HCT116 (cell line): ENCODE measurements around the gene IL36RN. TPM values are rescaled to one million over a fixed set of nuclear protein-coding genes. Genes with fewer than 3 reads are reported as not detected.

Experiments
- ATAC-seq: fragments of 200-7000 bp; cut with Tn5 transposase; 2 replicates; pipeline ENCODE4 v1.9.1; 2020; ENCODE audit warnings: mild to moderate bottlenecking, moderate library complexity
- BruUV-seq: library from RNA; stranded (reverse); fragments of 400-500 nt; replicated peaks from 2 replicates; lab custom pipeline; 2021; lab: Mats Ljungman, UMichigan
- CTCF ChIA-PET: fragments of 300-600 bp; sonication (Branson Sonifier 250); formaldehyde crosslinking; loops from one replicate; lab custom pipeline; 2021; ENCODE audit warnings: antibody characterized with exemption; lab: Charles Lee
- POLR2A ChIA-PET: fragments of 300-600, 350-600 bp; sonication (Branson Sonifier 250); formaldehyde crosslinking; loops from one replicate; lab custom pipeline; 2021; ENCODE audit warnings: antibody characterized with exemption; lab: Charles Lee
- RAD21 ChIA-PET, 2 experiments: fragments of 300-600 bp; sonication (Branson Sonifier 250); formaldehyde crosslinking; loops; one replicate each; lab custom pipeline; 2023; ENCODE audit warnings: low total read pairs in 2 of 2; ENCODE audit not compliant: uncharacterized antibody in 2 of 2, unreplicated experiment in 2 of 2, low non-redundant PET in 1 of 2; lab: Charles Lee
- DNase-seq: peaks from one replicate; pipeline ENCODE4 v3.0.0-alpha.2; 2010; ENCODE audit warnings: low read depth, low spot score
- H2AFZ ChIP-seq: fragments of 200-600 bp; shearing (Covaris generic), sonication (generic); 2 replicates; pipeline ENCODE4 v1.6.1; 2017; ENCODE audit warnings: low read depth, mixed run types, mixed read lengths, antibody characterized with exemption, low read length; ENCODE audit not compliant: poor library complexity, severe bottlenecking
- H3K27ac ChIP-seq: 2 replicates; pipeline ENCODE4 v1.5.1; 2012; ENCODE audit warnings: low read depth, low read length
- H3K27me3 ChIP-seq: fragments of 200-600 bp; sonication (generic); 2 replicates; pipeline ENCODE4 v1.6.1; 2016; ENCODE audit warnings: mixed run types, low read length, mixed read lengths; ENCODE audit not compliant: insufficient read depth
- H3K36me3 ChIP-seq, 2 experiments: fragments of 200-500 bp in 1 of 2; fragments of 200-600 bp in 1 of 2; sonication (Bioruptor generic) in 1 of 2; sonication (generic) in 1 of 2; 2 replicates each; pipeline versions ENCODE4 v1.5.1 to v1.6.1; 2014 to 2016; ENCODE audit warnings: low read length in 2 of 2, inconsistent platforms in 1 of 2, mixed read lengths in 1 of 2, mixed run types in 1 of 2; ENCODE audit not compliant: insufficient read depth in 2 of 2, control insufficient read depth in 1 of 2
- H3K4me1 ChIP-seq, 2 experiments: fragments of 200-600 bp in 1 of 2; sonication (generic) in 1 of 2; 2 replicates each; pipeline versions ENCODE4 v1.5.1 to v1.6.1; 2012 to 2017; ENCODE audit warnings: low read length in 2 of 2, inconsistent platforms in 1 of 2, mild to moderate bottlenecking in 1 of 2, mixed read lengths in 1 of 2, mixed run types in 1 of 2, moderate library complexity in 1 of 2; ENCODE audit not compliant: insufficient read depth in 2 of 2, control insufficient read depth in 1 of 2
- H3K4me2 ChIP-seq: fragments of 200-600 bp; sonication (generic); 2 replicates; pipeline ENCODE4 v1.6.1; 2017; ENCODE audit warnings: mixed run types, low read length, mixed read lengths
- H3K4me3 ChIP-seq, 2 experiments: fragments of 200-600 bp in 1 of 2; sonication (generic) in 1 of 2; replicated peaks in 1 of 2; 2 replicates each; pipeline ENCODE4 v1.5.1; 2011 to 2016; ENCODE audit warnings: low read length in 2 of 2, control low read depth in 1 of 2, low read depth in 1 of 2, mild to moderate bottlenecking in 1 of 2, mixed read lengths in 1 of 2, mixed run types in 1 of 2
- H3K79me2 ChIP-seq: fragments of 200-600 bp; sonication (generic); 2 replicates; pipeline ENCODE4 v1.6.1; 2017; ENCODE audit warnings: mild to moderate bottlenecking, mixed run types, low read length, moderate library complexity, mixed read lengths; ENCODE audit not compliant: insufficient read depth
- H3K9ac ChIP-seq: fragments of 200-600 bp; sonication (generic); 2 replicates; pipeline ENCODE4 v1.6.1; 2016; ENCODE audit warnings: low read length, mixed read lengths
- H3K9me2 ChIP-seq: fragments of 200-600 bp; sonication (generic), shearing (Covaris generic); 2 replicates; pipeline ENCODE4 v1.6.1; 2017; ENCODE audit warnings: mixed run types, mild to moderate bottlenecking, moderate library complexity; ENCODE audit not compliant: insufficient read depth
- H3K9me3 ChIP-seq, 2 experiments: fragments of 200-500 bp in 1 of 2; fragments of 200-600 bp in 1 of 2; sonication (Bioruptor generic) in 1 of 2; sonication (generic) in 1 of 2; 2 replicates each; pipeline ENCODE4 v1.6.1; 2014 to 2017; ENCODE audit warnings: low read length in 2 of 2, mixed read lengths in 2 of 2, inconsistent platforms in 1 of 2, low read depth in 1 of 2, mild to moderate bottlenecking in 1 of 2, mixed run types in 1 of 2, moderate library complexity in 1 of 2; ENCODE audit not compliant: control insufficient read depth in 1 of 2, insufficient read depth in 1 of 2
- H4K20me1 ChIP-seq: fragments of 200-600 bp; sonication (generic), shearing (Covaris generic); 2 replicates; pipeline ENCODE4 v1.6.1; 2017; ENCODE audit warnings: mixed run types, mild to moderate bottlenecking, moderate library complexity; ENCODE audit not compliant: insufficient read depth
- CEBPB ChIP-seq: IDR thresholded peaks from 2 replicates; pipeline ENCODE4 v1.6.1; 2012; ENCODE audit warnings: low read depth
- EZH2 ChIP-seq: fragments of 200-600 bp; sonication (generic); IDR thresholded peaks from 2 replicates; pipeline ENCODE4 v1.6.1; 2017; ENCODE audit warnings: antibody characterized with exemption, mixed run types
- EZH2phosphoT487 ChIP-seq: fragments of 200-600 bp; IDR thresholded peaks from 2 replicates; pipeline ENCODE4 v1.6.1; 2018; ENCODE audit warnings: antibody characterized with exemption, borderline replicate concordance
- FOSL1 ChIP-seq: IDR thresholded peaks from 2 replicates; pipeline ENCODE4 v1.6.1; 2012; ENCODE audit warnings: low read depth
- RAD21 ChIP-seq: IDR thresholded peaks from 2 replicates; pipeline ENCODE4 v1.6.1; 2012; ENCODE audit warnings: low read depth, mild to moderate bottlenecking
- SIN3A ChIP-seq: IDR thresholded peaks from 2 replicates; pipeline ENCODE4 v1.6.1; 2012; ENCODE audit warnings: low read depth
- SRF ChIP-seq: IDR thresholded peaks from 2 replicates; pipeline ENCODE4 v1.6.1; 2012; ENCODE audit warnings: low read depth
- TCF7L2 ChIP-seq: IDR thresholded peaks from 2 replicates; pipeline ENCODE4 v1.7.0; 2011; ENCODE audit warnings: borderline replicate concordance, inconsistent platforms; ENCODE audit not compliant: insufficient read depth, insufficient read length; ENCODE audit errors: extremely low read depth
- YY1 ChIP-seq: IDR thresholded peaks from 2 replicates; pipeline ENCODE4 v1.6.1; 2011; ENCODE audit warnings: low read length, low read depth, moderate library complexity, mild to moderate bottlenecking; ENCODE audit not compliant: insufficient replicate concordance; ENCODE audit errors: extremely low read depth
- ZNF274 ChIP-seq: fragments of 200-500 bp; sonication (Bioruptor generic); IDR thresholded peaks from 2 replicates; pipeline ENCODE4 v1.6.1; 2014; ENCODE audit warnings: mild to moderate bottlenecking, low read depth, low read length, inconsistent platforms
- intact Hi-C: fragments of 100-400 bp; cut with micrococcal nuclease; formaldehyde crosslinking; loops from 2 replicates; pipeline ENCODE4 v1.10.0; 2022
- total RNA-seq: library from RNA; stranded (reverse); gene quantifications from one replicate; pipeline ENCODE4 v1.2.1, GENCODE V29; 2021; ENCODE audit not compliant: unreplicated experiment
- TF ChIP-seq, protein P1 (sequence below): IDR thresholded peaks from 2 replicates; pipeline ENCODE4 v1.6.1; 2012; ENCODE audit warnings: low read depth
- TF ChIP-seq, protein P2 (sequence below), 3 experiments: fragments of 200-600 bp in 1 of 3; sonication (generic) in 1 of 3; IDR thresholded peaks in 2 of 3; conservative IDR thresholded peaks in 1 of 3; 2 replicates each; pipeline ENCODE4 v1.5.1; 2012 to 2017; ENCODE audit warnings: low read depth in 2 of 3, low read length in 2 of 3, antibody characterized with exemption in 1 of 3, borderline replicate concordance in 1 of 3, control low read depth in 1 of 3, mild to moderate bottlenecking in 1 of 3, mixed read lengths in 1 of 3, mixed run types in 1 of 3, moderate library complexity in 1 of 3; ENCODE audit not compliant: insufficient read depth in 1 of 3
- TF ChIP-seq, protein P3 (sequence below): IDR thresholded peaks from 2 replicates; pipeline ENCODE4 v1.6.1; 2012
- TF ChIP-seq, protein P4 (sequence below): IDR thresholded peaks from 2 replicates; pipeline ENCODE4 v1.6.1; 2012

IL36RN gene
- total RNA-seq, 1 experiment from 2014 or later, result not detected

DNA sequence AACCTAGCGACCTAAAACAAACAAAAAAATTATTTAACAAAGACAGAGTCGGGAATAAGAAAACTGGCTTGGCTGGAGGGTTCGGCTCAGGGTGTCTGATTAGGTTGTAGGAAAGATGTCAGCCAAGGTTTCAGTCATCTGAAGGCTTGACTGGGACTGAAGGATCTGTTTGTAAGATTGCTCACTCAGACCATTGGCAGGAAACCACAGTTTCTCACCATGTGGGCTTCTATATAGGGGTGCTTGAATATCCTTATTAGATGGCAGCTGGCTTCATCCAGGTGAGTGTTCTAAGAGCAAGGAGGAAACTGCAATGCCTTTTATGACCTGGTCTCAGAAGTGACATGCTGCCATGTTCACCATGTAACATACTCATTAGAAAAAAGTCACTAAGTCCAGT is 5.3 kb upstream of the IL36RN start:
- no peak overlapping the region for H2AFZ ChIP-seq
- ChIA-PET POLR2A (no interaction called here), RAD21 (no interaction called here), CTCF (no interaction called here)
- H3K4me2 ChIP-seq, result no peak overlapping the region
- H3K4me1 ChIP-seq, result peaks cover 0 to 4% of the 10 kb centered on the region in 2 experiments; a peak in 1 of 4 replicates
- BruUV-seq, result no TSS peak
- H3K9me3 ChIP-seq, result no peaks in the 10 kb centered on the region
- H3K36me3 ChIP-seq, result no peaks in the 10 kb centered on the region
- no peak overlapping the region for H3K4me3 ChIP-seq
- ATAC-seq (no peak), DNase-seq (no peak)
- no peaks in the 10 kb centered on the region for H3K9me2 ChIP-seq
- TF ChIP-seq CEBPB, result no peak
- no peak for TF ChIP-seq SRF
- no peak for TF ChIP-seq YY1
- no peak for TF ChIP-seq RAD21
- TF ChIP-seq, protein P1, sequence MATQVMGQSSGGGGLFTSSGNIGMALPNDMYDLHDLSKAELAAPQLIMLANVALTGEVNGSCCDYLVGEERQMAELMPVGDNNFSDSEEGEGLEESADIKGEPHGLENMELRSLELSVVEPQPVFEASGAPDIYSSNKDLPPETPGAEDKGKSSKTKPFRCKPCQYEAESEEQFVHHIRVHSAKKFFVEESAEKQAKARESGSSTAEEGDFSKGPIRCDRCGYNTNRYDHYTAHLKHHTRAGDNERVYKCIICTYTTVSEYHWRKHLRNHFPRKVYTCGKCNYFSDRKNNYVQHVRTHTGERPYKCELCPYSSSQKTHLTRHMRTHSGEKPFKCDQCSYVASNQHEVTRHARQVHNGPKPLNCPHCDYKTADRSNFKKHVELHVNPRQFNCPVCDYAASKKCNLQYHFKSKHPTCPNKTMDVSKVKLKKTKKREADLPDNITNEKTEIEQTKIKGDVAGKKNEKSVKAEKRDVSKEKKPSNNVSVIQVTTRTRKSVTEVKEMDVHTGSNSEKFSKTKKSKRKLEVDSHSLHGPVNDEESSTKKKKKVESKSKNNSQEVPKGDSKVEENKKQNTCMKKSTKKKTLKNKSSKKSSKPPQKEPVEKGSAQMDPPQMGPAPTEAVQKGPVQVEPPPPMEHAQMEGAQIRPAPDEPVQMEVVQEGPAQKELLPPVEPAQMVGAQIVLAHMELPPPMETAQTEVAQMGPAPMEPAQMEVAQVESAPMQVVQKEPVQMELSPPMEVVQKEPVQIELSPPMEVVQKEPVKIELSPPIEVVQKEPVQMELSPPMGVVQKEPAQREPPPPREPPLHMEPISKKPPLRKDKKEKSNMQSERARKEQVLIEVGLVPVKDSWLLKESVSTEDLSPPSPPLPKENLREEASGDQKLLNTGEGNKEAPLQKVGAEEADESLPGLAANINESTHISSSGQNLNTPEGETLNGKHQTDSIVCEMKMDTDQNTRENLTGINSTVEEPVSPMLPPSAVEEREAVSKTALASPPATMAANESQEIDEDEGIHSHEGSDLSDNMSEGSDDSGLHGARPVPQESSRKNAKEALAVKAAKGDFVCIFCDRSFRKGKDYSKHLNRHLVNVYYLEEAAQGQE, result no peak
- no peak for TF ChIP-seq EZH2
- TF ChIP-seq, protein P2, sequence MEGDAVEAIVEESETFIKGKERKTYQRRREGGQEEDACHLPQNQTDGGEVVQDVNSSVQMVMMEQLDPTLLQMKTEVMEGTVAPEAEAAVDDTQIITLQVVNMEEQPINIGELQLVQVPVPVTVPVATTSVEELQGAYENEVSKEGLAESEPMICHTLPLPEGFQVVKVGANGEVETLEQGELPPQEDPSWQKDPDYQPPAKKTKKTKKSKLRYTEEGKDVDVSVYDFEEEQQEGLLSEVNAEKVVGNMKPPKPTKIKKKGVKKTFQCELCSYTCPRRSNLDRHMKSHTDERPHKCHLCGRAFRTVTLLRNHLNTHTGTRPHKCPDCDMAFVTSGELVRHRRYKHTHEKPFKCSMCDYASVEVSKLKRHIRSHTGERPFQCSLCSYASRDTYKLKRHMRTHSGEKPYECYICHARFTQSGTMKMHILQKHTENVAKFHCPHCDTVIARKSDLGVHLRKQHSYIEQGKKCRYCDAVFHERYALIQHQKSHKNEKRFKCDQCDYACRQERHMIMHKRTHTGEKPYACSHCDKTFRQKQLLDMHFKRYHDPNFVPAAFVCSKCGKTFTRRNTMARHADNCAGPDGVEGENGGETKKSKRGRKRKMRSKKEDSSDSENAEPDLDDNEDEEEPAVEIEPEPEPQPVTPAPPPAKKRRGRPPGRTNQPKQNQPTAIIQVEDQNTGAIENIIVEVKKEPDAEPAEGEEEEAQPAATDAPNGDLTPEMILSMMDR (IDR thresholded peaks at IDR 0.05 in 2 of 3, conservative IDR thresholded peaks at IDR 0.05 in 1 of 3; ENCODE audit: borderline replicate concordance in 1 of 3, insufficient read depth in 1 of 3, low read depth in 2 of 3, low read length in 2 of 3), result no peak
- no peak for TF ChIP-seq EZH2phosphoT487
- TF ChIP-seq, protein P3, sequence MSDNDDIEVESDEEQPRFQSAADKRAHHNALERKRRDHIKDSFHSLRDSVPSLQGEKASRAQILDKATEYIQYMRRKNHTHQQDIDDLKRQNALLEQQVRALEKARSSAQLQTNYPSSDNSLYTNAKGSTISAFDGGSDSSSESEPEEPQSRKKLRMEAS, result no peak
- no peak for TF ChIP-seq TCF7L2
- TF ChIP-seq FOSL1, result no peak
- TF ChIP-seq SIN3A, result no peak
- TF ChIP-seq, protein P4, sequence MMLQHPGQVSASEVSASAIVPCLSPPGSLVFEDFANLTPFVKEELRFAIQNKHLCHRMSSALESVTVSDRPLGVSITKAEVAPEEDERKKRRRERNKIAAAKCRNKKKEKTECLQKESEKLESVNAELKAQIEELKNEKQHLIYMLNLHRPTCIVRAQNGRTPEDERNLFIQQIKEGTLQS, result no peak
- TF ChIP-seq ZNF274, result no peak
- no peaks in the 10 kb centered on the region for H3K27me3 ChIP-seq
- no peak overlapping the region for H3K9ac ChIP-seq
- no peak overlapping the region for H3K27ac ChIP-seq
- H3K79me2 ChIP-seq, result no peaks in the 10 kb centered on the region
- H4K20me1 ChIP-seq, result no peaks in the 10 kb centered on the region
- intact Hi-C loops, result no loop called here
